GM23338 (cell line): ENCODE data around the gene DAB1.

ENCODE experiments used
- EZH2 ChIP-seq: fragments of 200-600 bp; sonication (generic); IDR thresholded peaks from one replicate; pipeline ENCODE4 v1.8.0; 2017; ENCODE audit warnings: antibody characterized with exemption, mild to moderate bottlenecking, low read depth; ENCODE audit not compliant: unreplicated experiment
- EZH2phosphoT487 ChIP-seq: fragments of 200-600 bp; sonication (generic); IDR thresholded peaks from one replicate; pipeline ENCODE4 v1.8.1; 2018; ENCODE audit warnings: antibody characterized with exemption; ENCODE audit not compliant: unreplicated experiment
- JUNB ChIP-seq: IDR thresholded peaks from one replicate; pipeline ENCODE4 v1.6.1; 2016; ENCODE audit warnings: antibody characterized with exemption; ENCODE audit not compliant: unreplicated experiment
- NANOG ChIP-seq: IDR thresholded peaks from 2 replicates; pipeline ENCODE4 v1.6.1; 2016; ENCODE audit warnings: antibody characterized with exemption, borderline replicate concordance
- POLR2AphosphoS5 ChIP-seq: IDR thresholded peaks from 2 replicates; pipeline ENCODE4 v1.6.1; 2016; ENCODE audit warnings: antibody characterized with exemption, low read depth
- TF ChIP-seq, protein P1 (sequence below), 2 experiments: fragments of 200-600 bp in 1 of 2; sonication (generic) in 1 of 2; conservative IDR thresholded peaks; 2 replicates each; pipeline versions ENCODE4 v1.5.1 to v1.6.1; 2016 to 2017; ENCODE audit warnings: antibody characterized with exemption in 2 of 2, low read depth in 2 of 2, mild to moderate bottlenecking in 2 of 2, moderate library complexity in 1 of 2
- TF ChIP-seq, protein P2 (sequence below): IDR thresholded peaks from one replicate; pipeline ENCODE4 v1.6.1; 2018; ENCODE audit warnings: antibody characterized with exemption; ENCODE audit not compliant: unreplicated experiment

DNA sequence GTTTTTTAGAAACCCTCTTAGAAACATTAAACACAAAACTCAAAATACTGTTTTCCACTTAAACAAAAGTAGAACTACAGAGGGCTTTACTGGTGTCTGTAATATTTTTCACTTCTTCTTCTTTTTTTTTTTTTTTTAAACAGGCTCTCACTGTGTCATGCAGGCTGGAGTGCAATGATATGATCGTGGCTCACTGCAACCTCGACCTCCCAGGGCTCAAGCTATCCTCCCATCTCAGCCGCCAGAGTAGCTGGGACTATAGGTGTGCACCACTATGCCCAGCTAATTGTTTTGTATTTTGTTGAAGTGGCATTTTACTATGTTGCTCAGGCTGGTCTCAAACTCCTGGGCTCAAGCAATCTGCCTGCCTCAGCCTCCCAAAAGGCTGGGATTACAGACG is 194.8 kb downstream of the DAB1 start:
- TF ChIP-seq EZH2phosphoT487, result no peak
- TF ChIP-seq, protein P1, sequence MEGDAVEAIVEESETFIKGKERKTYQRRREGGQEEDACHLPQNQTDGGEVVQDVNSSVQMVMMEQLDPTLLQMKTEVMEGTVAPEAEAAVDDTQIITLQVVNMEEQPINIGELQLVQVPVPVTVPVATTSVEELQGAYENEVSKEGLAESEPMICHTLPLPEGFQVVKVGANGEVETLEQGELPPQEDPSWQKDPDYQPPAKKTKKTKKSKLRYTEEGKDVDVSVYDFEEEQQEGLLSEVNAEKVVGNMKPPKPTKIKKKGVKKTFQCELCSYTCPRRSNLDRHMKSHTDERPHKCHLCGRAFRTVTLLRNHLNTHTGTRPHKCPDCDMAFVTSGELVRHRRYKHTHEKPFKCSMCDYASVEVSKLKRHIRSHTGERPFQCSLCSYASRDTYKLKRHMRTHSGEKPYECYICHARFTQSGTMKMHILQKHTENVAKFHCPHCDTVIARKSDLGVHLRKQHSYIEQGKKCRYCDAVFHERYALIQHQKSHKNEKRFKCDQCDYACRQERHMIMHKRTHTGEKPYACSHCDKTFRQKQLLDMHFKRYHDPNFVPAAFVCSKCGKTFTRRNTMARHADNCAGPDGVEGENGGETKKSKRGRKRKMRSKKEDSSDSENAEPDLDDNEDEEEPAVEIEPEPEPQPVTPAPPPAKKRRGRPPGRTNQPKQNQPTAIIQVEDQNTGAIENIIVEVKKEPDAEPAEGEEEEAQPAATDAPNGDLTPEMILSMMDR (conservative IDR thresholded peaks at IDR 0.05; ENCODE audit: low read depth in 2 of 2), result no peak
- TF ChIP-seq, protein P2, sequence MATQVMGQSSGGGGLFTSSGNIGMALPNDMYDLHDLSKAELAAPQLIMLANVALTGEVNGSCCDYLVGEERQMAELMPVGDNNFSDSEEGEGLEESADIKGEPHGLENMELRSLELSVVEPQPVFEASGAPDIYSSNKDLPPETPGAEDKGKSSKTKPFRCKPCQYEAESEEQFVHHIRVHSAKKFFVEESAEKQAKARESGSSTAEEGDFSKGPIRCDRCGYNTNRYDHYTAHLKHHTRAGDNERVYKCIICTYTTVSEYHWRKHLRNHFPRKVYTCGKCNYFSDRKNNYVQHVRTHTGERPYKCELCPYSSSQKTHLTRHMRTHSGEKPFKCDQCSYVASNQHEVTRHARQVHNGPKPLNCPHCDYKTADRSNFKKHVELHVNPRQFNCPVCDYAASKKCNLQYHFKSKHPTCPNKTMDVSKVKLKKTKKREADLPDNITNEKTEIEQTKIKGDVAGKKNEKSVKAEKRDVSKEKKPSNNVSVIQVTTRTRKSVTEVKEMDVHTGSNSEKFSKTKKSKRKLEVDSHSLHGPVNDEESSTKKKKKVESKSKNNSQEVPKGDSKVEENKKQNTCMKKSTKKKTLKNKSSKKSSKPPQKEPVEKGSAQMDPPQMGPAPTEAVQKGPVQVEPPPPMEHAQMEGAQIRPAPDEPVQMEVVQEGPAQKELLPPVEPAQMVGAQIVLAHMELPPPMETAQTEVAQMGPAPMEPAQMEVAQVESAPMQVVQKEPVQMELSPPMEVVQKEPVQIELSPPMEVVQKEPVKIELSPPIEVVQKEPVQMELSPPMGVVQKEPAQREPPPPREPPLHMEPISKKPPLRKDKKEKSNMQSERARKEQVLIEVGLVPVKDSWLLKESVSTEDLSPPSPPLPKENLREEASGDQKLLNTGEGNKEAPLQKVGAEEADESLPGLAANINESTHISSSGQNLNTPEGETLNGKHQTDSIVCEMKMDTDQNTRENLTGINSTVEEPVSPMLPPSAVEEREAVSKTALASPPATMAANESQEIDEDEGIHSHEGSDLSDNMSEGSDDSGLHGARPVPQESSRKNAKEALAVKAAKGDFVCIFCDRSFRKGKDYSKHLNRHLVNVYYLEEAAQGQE, result no peak
- no peak for TF ChIP-seq EZH2
- no peak for TF ChIP-seq POLR2AphosphoS5
- TF ChIP-seq NANOG, result no peak
- TF ChIP-seq JUNB, result no peak
